Pons (tissue), 1 donor: ENCODE results near the gene OLAH.
A peak's percentile ranks its signal among the peaks of the same experiment; 100 is the strongest.

Source experiments
- DNase-seq: peaks from one replicate; pipeline ENCODE4 v3.0.0-alpha.2; 2016; ENCODE audit warnings: low spot score

OLAH gene

GRCh38 chr10:15069230-15069629, 25.5 kb downstream of the OLAH start:
- DNase-seq = no peak

DNA sequence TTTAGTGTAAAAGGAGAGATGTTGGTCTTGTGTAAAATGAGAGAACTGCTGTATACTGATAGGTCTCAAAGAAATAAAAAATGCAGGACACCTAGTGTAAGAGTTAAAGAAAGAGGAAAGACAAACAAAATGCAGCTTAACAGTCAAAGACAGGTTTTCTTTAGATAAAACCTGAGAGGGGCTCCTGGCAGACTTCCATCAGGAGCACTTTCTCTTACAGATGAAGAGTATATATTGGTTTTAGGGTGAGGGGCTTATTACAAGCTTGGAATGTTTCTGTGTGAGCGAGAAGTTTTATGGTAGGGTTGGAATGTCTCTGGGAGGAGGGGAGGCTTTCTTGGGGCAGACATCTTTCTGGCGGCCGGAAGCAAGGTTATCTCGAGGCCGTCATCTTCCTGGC, 28.6 kb downstream of the OLAH start:
- DNase-seq = no peak

DNA sequence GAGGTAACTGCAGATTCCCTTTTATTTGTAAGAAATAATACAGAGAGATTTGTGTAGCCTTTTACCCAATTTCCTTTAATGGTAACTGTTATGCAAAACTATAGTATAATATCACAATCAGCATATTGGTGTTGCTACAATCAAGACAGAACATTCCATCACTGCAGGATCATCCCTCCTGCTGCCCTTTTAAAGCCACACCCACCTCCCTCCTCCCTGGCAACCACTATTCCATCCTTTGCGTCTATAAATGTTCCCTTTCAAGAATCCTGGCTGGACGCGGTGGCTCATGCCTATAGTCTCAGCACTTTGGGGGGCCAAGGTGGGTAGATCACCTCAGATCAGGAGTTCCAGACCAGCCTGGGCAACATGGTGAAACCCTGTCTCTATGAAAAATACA, 31.7 kb downstream of the OLAH start:
- no peak for DNase-seq

- no peak for DNase-seq
Measured at GRCh38 chr10:15083674-15084501, 40.1 kb downstream of the OLAH start.

DNA sequence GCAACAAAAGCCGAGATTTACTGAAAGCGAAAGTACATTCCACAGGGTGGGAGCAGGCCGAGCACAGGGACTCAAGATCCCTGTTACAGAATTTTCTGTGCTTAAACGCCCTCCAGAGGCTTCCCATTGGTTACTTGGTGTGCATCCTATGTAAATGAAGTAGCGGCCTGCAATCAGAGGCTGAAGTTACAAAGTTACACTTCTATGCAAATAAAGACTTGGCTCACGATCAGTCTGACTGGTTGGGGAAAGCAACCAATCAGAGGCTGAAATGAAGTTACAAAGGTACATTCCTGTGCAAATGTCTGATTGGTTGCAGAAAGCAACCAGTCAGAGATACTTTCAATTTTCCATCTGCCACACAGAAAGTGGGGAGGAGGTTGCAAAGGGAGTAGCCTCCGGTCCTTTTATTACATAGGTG, 40.8 kb downstream of the OLAH start:
- peak; percentile 76 for DNase-seq

- peak; percentile 72 for DNase-seq
Measured at GRCh38 chr10:15088428-15089261, 44.9 kb downstream of the OLAH start, which contains the start of gene ACBD7. ACBD7 (minus strand) TSS chr10:15088776; CDS start chr10:15088728, 48 bp downstream.

DNA sequence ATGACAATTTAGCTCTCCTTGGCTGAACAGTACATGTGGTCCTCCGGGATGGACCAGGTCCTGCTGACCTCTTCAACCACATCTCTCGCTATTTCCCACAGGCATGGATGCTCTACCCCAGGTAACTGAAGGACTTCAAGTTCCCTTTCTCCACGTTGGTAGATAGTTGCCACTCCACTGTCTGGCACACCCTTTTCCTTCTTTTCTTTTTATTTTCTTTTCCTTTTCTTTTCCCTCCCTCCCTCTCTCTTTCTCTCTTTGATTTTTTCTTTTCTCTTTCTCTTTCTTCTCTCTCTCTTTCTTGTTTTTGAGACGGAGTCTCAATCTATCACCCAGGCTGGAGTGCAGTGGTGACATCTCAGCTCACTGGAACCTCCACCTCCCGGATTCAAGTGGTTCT, 47.7 kb downstream of the OLAH start:
- DNase-seq = no peak

DNA sequence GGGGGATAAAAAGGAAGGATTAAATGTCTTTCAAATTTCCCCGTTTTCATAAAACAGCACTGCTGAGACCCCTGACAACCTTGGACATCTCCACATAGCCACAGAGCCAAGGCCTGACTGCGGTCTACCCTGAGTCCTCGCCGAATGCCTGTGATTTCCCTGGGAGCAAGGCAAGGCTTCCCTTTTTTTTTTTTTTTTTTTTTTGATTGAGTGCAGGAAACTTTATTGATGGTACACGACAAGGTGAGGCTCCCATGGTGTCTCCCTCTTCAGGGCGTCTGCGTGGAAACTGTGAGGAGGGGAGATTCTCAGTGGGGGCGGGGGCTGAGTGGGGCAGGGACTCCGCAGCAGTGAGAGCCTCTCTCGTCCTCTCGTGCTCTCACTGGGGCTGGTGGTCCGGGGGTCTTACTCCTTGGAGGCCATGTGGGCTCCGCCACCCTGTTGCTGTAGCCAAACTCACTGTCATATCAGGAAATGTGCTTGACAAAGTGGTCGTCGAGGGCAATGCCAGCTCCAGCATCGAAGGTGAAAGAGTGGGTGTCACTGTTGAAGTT, 49.2 kb downstream of the OLAH start:
- no peak for DNase-seq

DNA sequence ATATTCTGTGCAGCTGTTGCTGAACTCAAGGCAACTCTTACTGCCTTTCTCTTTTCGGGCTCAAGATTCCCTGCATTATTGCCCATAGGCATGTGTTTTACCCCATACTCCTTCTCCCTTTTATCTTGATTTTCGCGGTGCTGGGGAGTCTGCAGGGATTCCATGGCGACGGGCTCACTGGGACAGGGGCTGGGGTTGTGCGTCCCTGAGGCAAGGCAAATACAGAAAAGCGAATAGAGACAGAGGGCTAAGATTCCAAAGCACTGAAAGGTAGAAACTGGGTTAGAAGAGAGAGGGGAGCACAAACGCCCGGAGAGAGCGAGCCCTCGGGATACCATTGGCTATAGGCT, 52.9 kb downstream of the OLAH start:
- DNase-seq = no peak

DNA sequence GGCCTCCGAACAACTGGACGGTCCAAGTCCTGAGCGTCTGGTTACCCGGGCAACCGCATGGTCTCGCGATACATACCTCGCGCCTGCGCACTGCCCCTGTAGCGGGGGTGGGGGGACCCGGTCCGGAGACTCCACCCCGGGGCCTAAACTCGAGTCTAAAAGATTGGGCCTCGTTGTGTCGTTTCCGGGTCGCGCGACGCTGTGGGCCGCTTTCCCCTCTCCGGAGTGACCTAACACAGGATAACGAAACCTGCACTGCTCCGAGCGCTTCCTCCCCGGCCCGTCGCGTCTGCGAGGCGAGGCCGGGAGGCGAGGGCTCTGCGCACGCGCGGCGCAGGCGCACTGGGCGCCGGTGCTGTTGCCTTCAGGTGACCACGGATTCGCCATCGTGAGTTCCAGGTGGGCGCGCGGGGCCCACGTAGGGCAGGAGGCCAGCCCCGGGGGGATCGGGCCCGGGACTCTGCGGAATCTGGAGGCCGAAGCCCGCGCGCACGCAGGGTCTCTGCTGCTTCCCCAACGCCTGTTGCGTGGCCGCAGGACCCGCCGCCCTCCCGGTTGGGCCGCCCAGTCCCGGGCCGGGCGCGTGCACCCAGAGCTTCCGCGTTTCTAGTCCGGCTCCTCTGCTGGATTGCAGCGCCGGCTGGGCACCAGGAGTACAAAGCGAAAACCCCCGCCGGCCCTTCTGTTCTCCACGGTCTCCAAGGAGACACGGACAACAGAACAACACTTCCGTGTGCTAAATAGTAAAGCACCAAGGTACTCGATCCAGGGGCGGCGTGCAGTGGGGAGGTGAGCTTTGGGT, 53.5 kb downstream of the OLAH start, which contains the start of gene RPP38:
Gene RPP38 (plus strand): TSS at position 345 of the 802 bp plus-strand sequence. CDS start 5,960 bp downstream, outside the sequence.
- peak; percentile 95 for DNase-seq

DNA sequence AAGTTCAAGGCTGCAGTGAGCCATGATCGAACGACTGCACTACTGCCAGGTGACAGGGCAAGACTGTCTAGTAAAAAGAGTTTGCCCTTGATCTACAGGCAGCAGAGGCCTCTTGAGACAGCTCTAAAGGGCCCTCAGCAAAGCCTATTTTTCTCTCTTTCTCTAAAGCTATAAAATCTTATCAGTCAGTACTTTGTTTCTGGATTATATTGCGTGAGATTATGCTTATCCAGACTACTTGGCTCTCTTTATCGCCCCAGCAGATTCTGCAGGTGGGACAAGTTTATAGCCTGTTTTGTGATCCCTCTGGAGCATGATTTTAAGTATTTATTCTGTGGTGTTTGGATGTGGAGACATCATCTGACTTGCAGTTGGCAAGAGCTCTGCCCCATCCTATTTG, 56.1 kb downstream of the OLAH start:
- no peak for DNase-seq

DNA sequence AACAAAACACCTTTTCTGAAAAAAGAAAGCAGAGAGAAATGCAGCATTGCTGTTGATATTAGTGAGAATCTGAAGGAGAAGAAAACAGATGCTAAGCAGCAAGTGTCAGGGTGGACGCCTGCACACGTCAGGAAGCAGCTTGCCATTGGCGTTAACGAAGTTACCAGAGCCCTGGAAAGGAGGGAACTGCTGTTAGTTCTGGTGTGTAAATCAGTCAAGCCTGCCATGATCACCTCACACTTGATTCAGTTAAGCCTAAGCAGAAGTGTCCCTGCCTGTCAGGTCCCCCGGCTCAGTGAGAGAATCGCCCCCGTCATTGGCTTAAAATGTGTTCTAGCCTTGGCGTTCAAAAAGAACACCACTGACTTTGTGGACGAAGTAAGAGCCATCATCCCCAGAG, 59.8 kb downstream of the OLAH start:
- DNase-seq = no peak

GRCh38 chr10:15106352-15107013, 62.7 kb downstream of the OLAH start:
- DNase-seq = peak; percentile 73

- DNase-seq = no peak
Measured at GRCh38 chr10:15112657-15113056, 68.9 kb downstream of the OLAH start.

DNA sequence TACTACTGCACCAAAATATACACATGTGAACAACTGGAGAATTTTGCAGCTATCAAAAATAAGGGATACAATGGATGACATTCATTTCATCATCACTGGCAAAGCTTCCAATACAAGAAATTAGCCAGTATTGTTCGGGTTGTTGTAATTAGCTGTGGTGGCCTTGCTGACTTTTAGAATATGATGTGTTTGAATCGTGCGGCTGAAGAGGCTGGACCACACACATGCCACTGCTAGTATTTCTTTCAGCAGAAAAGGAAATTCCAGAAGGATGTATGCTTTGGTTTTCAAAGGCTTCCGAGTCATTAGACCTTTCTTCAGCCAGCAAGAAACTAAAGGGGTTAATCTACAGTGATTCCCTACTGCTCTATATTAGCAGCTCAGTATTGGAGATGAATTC, 70.0 kb downstream of the OLAH start:
- DNase-seq = no peak

DNA sequence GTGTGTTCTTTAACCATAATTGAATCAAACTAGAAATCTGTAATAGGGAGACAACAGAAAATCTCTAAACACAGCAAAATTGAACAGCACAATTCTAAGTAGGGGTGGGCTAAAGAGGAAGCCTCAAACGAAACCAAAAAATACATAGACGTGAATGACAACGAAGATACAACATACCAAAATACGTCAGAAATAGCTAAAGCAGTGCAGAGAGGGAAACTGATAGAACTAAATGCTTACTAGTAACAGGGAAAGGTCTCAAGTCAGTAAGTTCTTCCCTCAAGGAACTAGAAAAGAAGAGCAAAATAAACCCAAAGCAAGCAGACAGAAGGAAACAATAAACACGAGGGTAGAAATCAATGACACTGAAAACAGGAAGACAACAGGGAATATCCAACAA, 72.5 kb downstream of the OLAH start:
- DNase-seq = no peak

DNA sequence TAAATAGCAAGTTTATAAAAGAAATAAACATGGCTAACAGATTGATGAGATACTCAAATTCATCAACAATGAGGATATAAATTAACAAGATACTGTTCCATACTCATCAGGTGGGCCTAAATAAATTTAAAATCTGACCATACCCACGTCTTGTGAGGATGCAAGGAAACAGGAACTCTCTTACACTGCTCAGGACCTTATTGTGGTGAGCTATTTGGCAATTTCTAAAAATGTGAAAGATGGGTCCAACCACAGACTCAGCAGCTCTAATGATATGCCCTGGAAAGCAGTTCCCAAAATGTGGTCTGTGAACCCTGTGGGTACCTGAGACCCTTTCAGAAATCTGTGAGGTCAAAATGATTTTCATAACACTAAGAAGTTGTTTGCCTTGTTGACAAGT, 74.9 kb downstream of the OLAH start:
- DNase-seq = no peak

DNA sequence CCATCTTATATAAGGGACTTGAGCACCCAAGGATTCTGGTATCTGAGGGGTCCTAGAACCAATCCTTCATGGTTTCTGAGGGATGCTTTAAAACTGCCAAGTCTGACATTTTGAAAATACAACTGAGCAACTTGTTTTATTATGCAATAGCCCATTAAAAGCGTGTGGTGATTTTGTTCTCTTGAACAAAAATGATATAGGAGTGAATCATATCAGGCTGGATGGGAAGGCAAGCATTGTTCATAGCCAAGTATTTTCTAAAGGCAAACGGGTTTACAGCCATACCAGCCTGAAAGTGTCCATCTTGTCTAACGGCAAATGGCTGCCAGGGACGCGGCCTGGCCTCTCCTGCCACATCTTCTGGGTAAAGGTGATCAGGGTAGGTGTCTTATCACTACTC, 76.8 kb downstream of the OLAH start:
- DNase-seq = no peak

DNA sequence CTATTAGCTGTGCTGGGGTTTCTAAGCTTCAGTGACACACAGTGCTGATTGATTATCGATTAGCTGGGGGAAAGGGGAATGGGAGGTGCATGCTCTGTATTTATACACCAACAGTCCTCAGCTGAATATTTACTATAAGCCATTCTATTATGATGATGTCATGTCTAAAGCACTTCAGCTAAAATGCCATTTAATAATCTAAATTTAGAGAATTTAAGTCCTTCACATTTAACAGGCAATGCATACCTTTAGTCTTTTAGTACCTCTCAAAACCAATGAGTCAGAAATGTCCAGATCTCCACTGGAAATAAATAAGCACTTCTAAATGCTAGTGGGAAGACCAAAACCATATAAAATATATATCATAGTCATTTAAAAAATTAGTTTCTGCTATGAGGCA, 78.0 kb downstream of the OLAH start:
- DNase-seq = no peak

DNA sequence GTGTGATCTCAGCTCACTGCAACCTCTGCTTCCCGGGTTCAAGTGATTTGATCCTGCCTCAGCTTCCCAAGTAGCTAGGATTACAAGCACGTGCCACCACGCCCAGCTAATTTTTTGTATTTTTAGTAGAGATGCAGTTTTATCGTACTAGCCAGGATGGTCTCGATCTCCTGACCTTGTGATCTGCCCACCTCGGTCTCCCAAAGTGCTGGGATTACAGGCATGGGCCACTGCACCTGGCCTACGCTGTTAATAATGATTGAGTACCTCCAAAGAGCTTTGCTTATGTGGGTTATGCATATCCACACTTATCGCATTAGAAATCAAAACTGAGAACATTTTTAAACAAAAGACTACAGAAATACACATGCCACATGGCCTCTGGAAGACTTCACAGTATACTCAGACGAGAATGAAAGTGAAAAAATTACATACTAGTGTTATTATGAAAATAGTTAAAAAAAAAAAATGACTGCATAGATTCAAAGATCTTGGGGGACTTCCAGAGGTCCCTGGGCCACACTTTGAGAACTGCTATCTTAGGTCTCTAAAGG, 78.8 kb downstream of the OLAH start:
- DNase-seq = no peak
